AG10803 (cell line): Measurements from ENCODE around the gene DDT.

Source experiments
- DNase-seq: peaks from one replicate; pipeline ENCODE4 v3.0.0; 2010; ENCODE audit warnings: low read depth
- H3K4me3 ChIP-seq: 2 replicates; pipeline ENCODE4 v1.5.1; 2011; ENCODE audit warnings: mild to moderate bottlenecking, low read length, control low read depth
- CTCF ChIP-seq: conservative IDR thresholded peaks from 2 replicates; pipeline ENCODE4 v1.5.1; 2011; ENCODE audit warnings: mild to moderate bottlenecking, low read length, control low read depth, inconsistent platforms

Gene DDT

GRCh38 chr22:24008381-24009226 is 34.4 kb upstream of the DDT start:
- DNase-seq, result no peak
- H3K4me3 ChIP-seq, result no peak overlapping the region
- TF ChIP-seq CTCF, result no peak

GRCh38 chr22:24008022-24008283 is 33.7 kb upstream of the DDT start:
- no peak overlapping the region for H3K4me3 ChIP-seq
- DNase-seq, result no peak
- no peak for TF ChIP-seq CTCF

- no peak overlapping the region for H3K4me3 ChIP-seq
- DNase-seq, result no peak
- TF ChIP-seq CTCF, result no peak
Observed at GRCh38 chr22:24007253-24008021, 33.2 kb upstream of the DDT start.

GRCh38 chr22:24006914-24007214 is 32.6 kb upstream of the DDT start:
- no peak for TF ChIP-seq CTCF
- H3K4me3 ChIP-seq, result no peak overlapping the region
- no peak for DNase-seq

GRCh38 chr22:24006207-24006913 is 32.1 kb upstream of the DDT start:
- TF ChIP-seq CTCF, result no peak
- no peak overlapping the region for H3K4me3 ChIP-seq
- no peak for DNase-seq

- H3K4me3 ChIP-seq, result no peak within 1 kb of the TSS
- DNase-seq, result no peak
- no peak for TF ChIP-seq CTCF
Observed at GRCh38 chr22:24005201-24005600, 31.0 kb upstream of the DDT start, which contains the start of gene GSTT4. TSS of gene GSTT4 (minus strand) at chr22:24005453. CDS start at chr22:24005356, 97 bp downstream.
